Suprapubic skin (tissue), 4 donors: ENCODE measurements around the gene LAPTM5. TPM values are rescaled to one million over a fixed set of nuclear protein-coding genes. Genes with fewer than 3 reads are reported as not detected.

ENCODE experiments used
- DNase-seq, 2 donors: peaks; one replicate each; pipeline ENCODE4 v3.0.0-alpha.2; 2019; ENCODE audit warnings: low spot score in 2 of 2
- H3K27ac ChIP-seq: fragments of 200-600 bp; sonication (generic); one replicate; pipeline ENCODE4 v1.5.1; 2019
- H3K27me3 ChIP-seq: fragments of 200-600 bp; sonication (generic); one replicate; pipeline ENCODE4 v1.5.1; 2019
- H3K36me3 ChIP-seq: fragments of 200-600 bp; sonication (generic); one replicate; pipeline ENCODE4 v1.5.1; 2019
- H3K4me1 ChIP-seq: fragments of 200-600 bp; sonication (generic); one replicate; pipeline ENCODE4 v1.5.1; 2019
- H3K4me3 ChIP-seq: fragments of 200-600 bp; sonication (generic); one replicate; pipeline ENCODE4 v1.5.1; 2019; ENCODE audit warnings: mild to moderate bottlenecking
- H3K9me3 ChIP-seq: fragments of 200-600 bp; sonication (generic); one replicate; pipeline ENCODE4 v1.5.1; 2019
- CTCF ChIP-seq, 2 donors: fragments of 200-600 bp in 1 of 2; fragments of 450-650 bp in 1 of 2; sonication (generic) in 1 of 2; IDR thresholded peaks; one replicate each; pipeline ENCODE4 v1.5.1; 2016 to 2019; ENCODE audit warnings: antibody characterized with exemption in 2 of 2, mild to moderate bottlenecking in 1 of 2, moderate library complexity in 1 of 2
- EP300 ChIP-seq: sonication (generic); formaldehyde crosslinking; IDR thresholded peaks from one replicate; pipeline ENCODE4 v1.6.1; 2017; ENCODE audit warnings: antibody characterized with exemption
- POLR2A ChIP-seq, 2 donors: fragments of 450-650 bp; IDR thresholded peaks; one replicate each; pipeline ENCODE4 v1.6.1; 2017; ENCODE audit warnings: antibody characterized with exemption in 2 of 2, mild to moderate bottlenecking in 2 of 2, moderate library complexity in 2 of 2
- POLR2AphosphoS5 ChIP-seq, 3 donors: sonication (generic); formaldehyde crosslinking; IDR thresholded peaks; one replicate each; pipeline ENCODE4 v1.6.1; 2017; ENCODE audit warnings: antibody characterized with exemption in 3 of 3
- WGBS: methylation state at CpG from one replicate; pipeline ENCODE4 v1.1.5; 2018; 5-methylcytosine and 5-hydroxymethylcytosine counted together
- total RNA-seq, 4 donors: library from RNA; depleted of rRNA; stranded (reverse); fragments of >200 nt; gene quantifications; one replicate each; pipeline ENCODE4 v1.1.0, GENCODE V29; 2016

LAPTM5 gene
- total RNA-seq, 4 donors from 2014 or later, result 9.9 to 13.7 (median 12.2) TPM

- Histone ChIP-seq H3K27me3 (no peaks in the 10 kb centered on the region), H3K27ac (no peak overlapping the region), H3K36me3 (peaks cover 12% of the 10 kb centered on the region), H3K9me3 (no peaks in the 10 kb centered on the region), H3K4me1 (peaks cover 3% of the 10 kb centered on the region), H3K4me3 (no peak overlapping the region)
- 73% methylated on average over 5 of the region's 5 CpGs for WGBS
- TF ChIP-seq POLR2A (IDR thresholded peaks at IDR 0.05) (no peak), POLR2AphosphoS5 (IDR thresholded peaks at IDR 0.05) (no peak), EP300 (no peak), CTCF (IDR thresholded peaks at IDR 0.05) (no peak)
- no peak for DNase-seq
These were observed 19.4 kb downstream of the LAPTM5 start for GRCh38 chr1:30738040-30738714.

DNA sequence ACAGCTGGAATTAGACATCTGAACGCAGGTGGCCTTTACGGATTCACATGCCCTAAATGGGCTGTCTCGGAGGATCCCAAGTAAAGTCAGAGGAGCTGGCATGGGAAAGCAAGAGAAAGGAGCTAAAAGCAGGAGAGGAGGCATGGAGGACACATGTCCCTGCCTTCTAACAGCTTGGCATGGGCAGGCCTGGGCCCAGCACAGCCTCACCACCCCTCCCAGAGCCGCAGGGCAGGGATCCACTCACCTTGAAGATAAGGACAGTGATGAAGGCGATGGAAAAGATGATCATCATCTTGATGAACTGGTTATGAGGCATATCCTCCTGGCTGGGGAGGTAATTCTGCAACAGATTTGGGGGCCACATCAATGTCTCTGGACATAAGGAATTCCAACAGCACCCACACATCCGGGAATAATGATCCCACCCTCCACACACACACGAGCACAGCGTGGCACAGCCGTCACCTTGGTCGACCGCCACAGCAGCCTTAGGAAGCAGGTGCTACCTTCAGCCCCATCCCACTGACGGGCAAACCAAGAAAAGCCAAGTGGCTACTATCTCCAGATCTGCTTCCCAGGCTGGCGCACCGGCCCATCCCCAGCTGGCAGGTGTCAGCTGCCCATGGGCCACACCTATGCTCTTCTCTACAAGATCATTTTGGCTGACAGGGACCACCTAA is 20.1 kb downstream of the LAPTM5 start:
- no peak for DNase-seq
- Histone ChIP-seq H3K27me3 (no peaks in the 10 kb centered on the region), H3K27ac (no peak overlapping the region), H3K9me3 (no peaks in the 10 kb centered on the region), H3K4me3 (no peak overlapping the region), H3K36me3 (peaks cover 12% of the 10 kb centered on the region), H3K4me1 (peaks cover 3% of the 10 kb centered on the region)
- 69% methylated on average over 14 of the region's 14 CpGs for WGBS
- TF ChIP-seq CTCF (IDR thresholded peaks at IDR 0.05), result no peak
- no peak for TF ChIP-seq POLR2AphosphoS5 (IDR thresholded peaks at IDR 0.05)
- TF ChIP-seq EP300, result no peak

- peaks cover 12% of the 10 kb centered on the region for H3K36me3 ChIP-seq
- H3K27ac ChIP-seq, result no peak overlapping the region
- H3K9me3 ChIP-seq, result no peaks in the 10 kb centered on the region
- no peaks in the 10 kb centered on the region for H3K4me1 ChIP-seq
- no peaks in the 10 kb centered on the region for H3K27me3 ChIP-seq
- 90% methylated on average over 6 of the region's 6 CpGs for WGBS
- H3K4me3 ChIP-seq, result no peak overlapping the region
- no peak for DNase-seq
- TF ChIP-seq POLR2A (IDR thresholded peaks at IDR 0.05) (no peak), POLR2AphosphoS5 (IDR thresholded peaks at IDR 0.05) (no peak), CTCF (IDR thresholded peaks at IDR 0.05) (no peak), EP300 (no peak)
These were observed 21.7 kb downstream of the LAPTM5 start for GRCh38 chr1:30735668-30736498.

DNA sequence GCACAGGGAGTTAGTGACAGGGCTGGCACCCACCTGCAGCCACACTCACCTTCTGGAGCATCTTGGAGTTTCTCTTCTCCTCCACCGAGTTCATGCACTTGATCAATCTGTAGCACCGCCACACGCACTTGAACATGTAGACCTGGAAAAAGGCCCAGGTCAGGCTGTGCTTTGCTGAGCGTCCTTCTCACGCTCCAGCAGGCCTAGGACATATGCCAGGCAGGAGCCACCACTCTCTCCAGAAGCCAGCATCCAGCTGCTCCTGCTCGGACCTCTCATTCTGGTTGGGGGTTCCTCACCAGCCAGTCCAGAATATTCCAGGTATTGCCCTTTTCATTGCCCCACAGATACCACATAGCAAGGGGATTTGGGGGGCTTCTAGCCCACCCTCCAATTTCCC is 22.4 kb downstream of the LAPTM5 start:
- no peaks in the 10 kb centered on the region for H3K27me3 ChIP-seq
- WGBS, result 56% methylated on average over 6 of the region's 6 CpGs
- no peak for DNase-seq
- no peak overlapping the region for H3K27ac ChIP-seq
- peaks cover 12% of the 10 kb centered on the region for H3K36me3 ChIP-seq
- TF ChIP-seq CTCF (IDR thresholded peaks at IDR 0.05) (no peak), POLR2A (IDR thresholded peaks at IDR 0.05) (no peak), EP300 (no peak), POLR2AphosphoS5 (IDR thresholded peaks at IDR 0.05) (no peak)
- H3K4me1 ChIP-seq, result peaks cover 4% of the 10 kb centered on the region
- no peak overlapping the region for H3K4me3 ChIP-seq
- no peaks in the 10 kb centered on the region for H3K9me3 ChIP-seq

DNA sequence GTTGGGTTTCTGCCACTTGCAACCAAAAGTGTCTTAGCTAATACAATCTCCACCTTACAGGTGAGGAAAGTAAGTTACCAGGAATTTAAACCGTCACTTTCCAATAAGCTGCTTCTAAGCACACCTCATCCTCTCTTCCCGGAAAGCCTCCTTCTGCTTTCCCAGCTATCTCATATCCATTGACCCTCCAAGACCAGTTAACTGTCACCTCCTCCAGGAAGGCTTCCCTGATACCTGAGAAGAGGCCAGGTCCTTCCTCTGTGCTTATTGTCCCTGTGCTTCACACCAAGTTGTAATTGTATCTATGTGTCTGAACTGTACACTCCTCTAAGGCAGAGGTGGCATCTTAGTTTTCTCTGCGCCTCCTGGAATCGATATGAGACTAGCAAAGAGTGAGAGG is 23.0 kb downstream of the LAPTM5 start:
- Histone ChIP-seq H3K27ac (no peak overlapping the region), H3K4me3 (no peak overlapping the region), H3K36me3 (peaks cover 12% of the 10 kb centered on the region), H3K4me1 (peaks cover 5% of the 10 kb centered on the region), H3K27me3 (no peaks in the 10 kb centered on the region), H3K9me3 (no peaks in the 10 kb centered on the region)
- DNase-seq, result no peak
- no peak for TF ChIP-seq EP300
- TF ChIP-seq POLR2A (IDR thresholded peaks at IDR 0.05), result no peak
- no peak for TF ChIP-seq CTCF (IDR thresholded peaks at IDR 0.05)
- TF ChIP-seq POLR2AphosphoS5 (IDR thresholded peaks at IDR 0.05), result no peak
- WGBS, result 96% methylated on average over 4 of the region's 4 CpGs
